Effector memory CD4-positive, alpha-beta T cell (primary cell): ENCODE results near the gene DUSP18.
"Not testable (repeated sequence)": the region's sequence is repeated elsewhere in the genome, so short reads cannot be mapped to it uniquely, and the experiment has no call there.

Source experiments
- DNase-seq, 3 donors: peaks; one replicate each; pipeline ENCODE4 v3.0.0-alpha.2; 2020
- H3K27ac ChIP-seq: 2 replicates; pipeline ENCODE4 v1.7.0; 2013; ENCODE audit warnings: mild to moderate bottlenecking, low read length, moderate library complexity; ENCODE audit not compliant: insufficient read depth, poor library complexity, severe bottlenecking
- H3K27me3 ChIP-seq: replicated peaks from 2 replicates; pipeline ENCODE4 v1.7.0; 2013; ENCODE audit warnings: mild to moderate bottlenecking, low read length; ENCODE audit not compliant: insufficient read depth, control insufficient read depth, poor library complexity, severe bottlenecking
- H3K36me3 ChIP-seq: 2 replicates; pipeline ENCODE4 v1.7.0; 2013; ENCODE audit warnings: mild to moderate bottlenecking, low read length, moderate library complexity; ENCODE audit not compliant: control insufficient read depth, insufficient read depth
- H3K4me1 ChIP-seq: 2 replicates; pipeline ENCODE4 v1.7.0; 2013; ENCODE audit warnings: low read length, mild to moderate bottlenecking; ENCODE audit not compliant: control insufficient read depth, insufficient read depth, poor library complexity, severe bottlenecking
- H3K4me3 ChIP-seq: 2 replicates; pipeline ENCODE4 v1.7.0; 2013; ENCODE audit warnings: low read length, low read depth, mild to moderate bottlenecking; ENCODE audit not compliant: insufficient read depth, poor library complexity, severe bottlenecking
- H3K9me3 ChIP-seq: 2 replicates; pipeline ENCODE4 v1.7.0; 2013; ENCODE audit warnings: mild to moderate bottlenecking, low read length, moderate library complexity; ENCODE audit not compliant: control insufficient read depth
- total RNA-seq, 3 donors: gene quantifications; one replicate each; lab custom pipeline; 2026; lab: John Stamatoyannopoulos, UW

DUSP18 gene
- 8.1 to 12.8 (median 8.2) reads per million in 3 donors for total RNA-seq

- Histone ChIP-seq H3K27me3 (no peaks in the 10 kb centered on the region), H3K36me3 (peaks cover 12% of the 10 kb centered on the region), H3K9me3 (no peaks in the 10 kb centered on the region), H3K27ac (peak within 1 kb of the TSS; percentile 44), H3K4me1 (no peaks in the 10 kb centered on the region), H3K4me3 (peak within 1 kb of the TSS; percentile 79)
- DNase-seq: peak; percentile 91 to 92 (median 92)
Observed at GRCh38 chr22:30667494-30668385, at the start of gene DUSP18. DUSP18 (minus strand) TSS chr22:30667875; CDS start chr22:30664003, 3,872 bp downstream.

GRCh38 chr22:30714062-30714461, 46.4 kb upstream of the DUSP18 start:
- Histone ChIP-seq H3K4me1 (no peaks in the 10 kb centered on the region), H3K4me3 (no peak overlapping the region), H3K27me3 (no peaks in the 10 kb centered on the region)

GRCh38 chr22:30712094-30712493, 44.4 kb upstream of the DUSP18 start:
- Histone ChIP-seq H3K27ac (no peak overlapping the region), H3K9me3 (no peaks in the 10 kb centered on the region), H3K4me3 (no peak overlapping the region), H3K36me3 (no peaks in the 10 kb centered on the region), H3K4me1 (no peaks in the 10 kb centered on the region), H3K27me3 (no peaks in the 10 kb centered on the region)
- DNase-seq: no peak

More at GRCh38 chr22:30714062-30714461, 46.4 kb upstream of the DUSP18 start:
- DNase-seq: no peak
- no peaks in the 10 kb centered on the region for H3K9me3 ChIP-seq
- H3K36me3 ChIP-seq: no peaks in the 10 kb centered on the region
- H3K27ac ChIP-seq: no peak overlapping the region

GRCh38 chr22:30709980-30710379, 42.3 kb upstream of the DUSP18 start:
- H3K4me3 ChIP-seq, H3K27ac ChIP-seq, H3K9me3 ChIP-seq, DNase-seq, H3K4me1 ChIP-seq, H3K36me3 ChIP-seq, H3K27me3 ChIP-seq: not testable (repeated sequence)

GRCh38 chr22:30705710-30706651, 38.3 kb upstream of the DUSP18 start:
- H3K27ac ChIP-seq: no peak overlapping the region
- DNase-seq: no peak
- H3K36me3 ChIP-seq: no peaks in the 10 kb centered on the region
- no peak overlapping the region for H3K4me3 ChIP-seq
- H3K9me3 ChIP-seq: no peaks in the 10 kb centered on the region
- H3K27me3 ChIP-seq: no peaks in the 10 kb centered on the region
- H3K4me1 ChIP-seq: no peaks in the 10 kb centered on the region

- Histone ChIP-seq H3K4me1 (no peaks in the 10 kb centered on the region), H3K27me3 (no peaks in the 10 kb centered on the region), H3K36me3 (no peaks in the 10 kb centered on the region), H3K9me3 (no peaks in the 10 kb centered on the region), H3K27ac (no peak overlapping the region), H3K4me3 (no peak overlapping the region)
- no peak for DNase-seq
Observed at GRCh38 chr22:30704978-30705377, 37.3 kb upstream of the DUSP18 start.

- Histone ChIP-seq H3K4me1 (no peaks in the 10 kb centered on the region), H3K36me3 (no peaks in the 10 kb centered on the region), H3K9me3 (no peaks in the 10 kb centered on the region), H3K27ac (no peak overlapping the region), H3K27me3 (no peaks in the 10 kb centered on the region), H3K4me3 (no peak overlapping the region)
- DNase-seq: no peak
Observed at GRCh38 chr22:30702856-30703255, 35.2 kb upstream of the DUSP18 start.

GRCh38 chr22:30701872-30702271, 34.2 kb upstream of the DUSP18 start:
- H3K36me3 ChIP-seq: no peaks in the 10 kb centered on the region
- no peak for DNase-seq
- H3K4me3 ChIP-seq: no peak overlapping the region
- no peak overlapping the region for H3K27ac ChIP-seq
- H3K4me1 ChIP-seq: no peaks in the 10 kb centered on the region
- no peaks in the 10 kb centered on the region for H3K27me3 ChIP-seq
- no peaks in the 10 kb centered on the region for H3K9me3 ChIP-seq

GRCh38 chr22:30697975-30698374, 30.3 kb upstream of the DUSP18 start:
- H3K27me3 ChIP-seq: no peaks in the 10 kb centered on the region
- no peak for DNase-seq
- no peaks in the 10 kb centered on the region for H3K36me3 ChIP-seq
- no peak overlapping the region for H3K27ac ChIP-seq
- H3K9me3 ChIP-seq: no peaks in the 10 kb centered on the region
- peaks cover 7% of the 10 kb centered on the region for H3K4me1 ChIP-seq
- no peak overlapping the region for H3K4me3 ChIP-seq
